Neuronal stem cell (in vitro differentiated cells): ENCODE measurements around the gene NMU. TPM values are rescaled to one million over a fixed set of nuclear protein-coding genes. Genes with fewer than 3 reads are reported as not detected.
"Not testable (repeated sequence)": the region's sequence is repeated elsewhere in the genome, so short reads cannot be mapped to it uniquely, and the experiment has no call there.

ENCODE experiments used
- DNase-seq: peaks from one replicate; pipeline ENCODE4 v3.0.0-alpha.2; 2013; ENCODE audit warnings: low spot score
- H2AFZ ChIP-seq: one replicate; pipeline ENCODE4 v1.6.1; 2013; ENCODE audit warnings: mild to moderate bottlenecking, low read length, inconsistent platforms
- H2AK5ac ChIP-seq: 2 replicates; pipeline ENCODE4 v1.6.1; 2013; ENCODE audit warnings: low read depth, mild to moderate bottlenecking, inconsistent platforms, low read length, moderate library complexity, mixed read lengths
- H2BK120ac ChIP-seq: 2 replicates; pipeline ENCODE4 v1.6.1; 2013; ENCODE audit warnings: low read depth, mild to moderate bottlenecking, inconsistent platforms, low read length, moderate library complexity, mixed read lengths
- H2BK12ac ChIP-seq: one replicate; pipeline ENCODE4 v1.6.1; 2013; ENCODE audit warnings: low read length, inconsistent platforms
- H2BK15ac ChIP-seq: 2 replicates; pipeline ENCODE4 v1.6.1; 2013; ENCODE audit warnings: mild to moderate bottlenecking, low read length, inconsistent platforms, mixed read lengths
- H2BK5ac ChIP-seq: one replicate; pipeline ENCODE4 v1.6.1; 2013; ENCODE audit warnings: inconsistent platforms, mild to moderate bottlenecking, low read length, moderate library complexity
- H3K14ac ChIP-seq: one replicate; pipeline ENCODE4 v1.6.1; 2013; ENCODE audit warnings: low read length, inconsistent platforms
- H3K18ac ChIP-seq: 2 replicates; pipeline ENCODE4 v1.6.1; 2013; ENCODE audit warnings: low read length, inconsistent platforms
- H3K23ac ChIP-seq: 2 replicates; pipeline ENCODE4 v1.6.1; 2013; ENCODE audit warnings: low read depth, mild to moderate bottlenecking, mixed read lengths, low read length, inconsistent platforms; ENCODE audit not compliant: poor library complexity
- H3K27ac ChIP-seq: replicated peaks from 3 replicates; pipeline ENCODE4 v1.5.1; 2013; ENCODE audit warnings: low read length, inconsistent platforms
- H3K27me3 ChIP-seq, 3 experiments: 2 replicates each; pipeline ENCODE4 v1.6.1; 2013; ENCODE audit warnings: low read length in 3 of 3, mild to moderate bottlenecking in 2 of 3, inconsistent platforms in 1 of 3, low read depth in 1 of 3, mixed read lengths in 1 of 3, moderate library complexity in 1 of 3; ENCODE audit not compliant: control insufficient read depth in 3 of 3, insufficient read depth in 3 of 3
- H3K36me3 ChIP-seq, 2 donors: replicated peaks in 1 of 2; 2 replicates each; pipeline ENCODE4 v1.6.1; 2013; ENCODE audit warnings: low read length in 2 of 2; ENCODE audit not compliant: control insufficient read depth in 2 of 2, insufficient read depth in 2 of 2
- H3K4ac ChIP-seq: 2 replicates; pipeline ENCODE4 v1.6.1; 2013; ENCODE audit warnings: inconsistent platforms, mild to moderate bottlenecking, low read length, moderate library complexity
- H3K4me1 ChIP-seq, 2 donors: 1 replicate in 1 of 2; 2 replicates in 1 of 2; pipeline ENCODE4 v1.6.1; 2013; ENCODE audit warnings: low read length in 2 of 2, low read depth in 1 of 2; ENCODE audit not compliant: control insufficient read depth in 2 of 2, insufficient read depth in 1 of 2
- H3K4me2 ChIP-seq: one replicate; pipeline ENCODE4 v1.6.1; 2013; ENCODE audit warnings: mild to moderate bottlenecking, low read length, inconsistent platforms; ENCODE audit not compliant: insufficient read depth, poor library complexity, severe bottlenecking
- H3K4me3 ChIP-seq, 2 donors: 2 replicates each; pipeline ENCODE4 v1.5.1; 2013; ENCODE audit warnings: low read length in 2 of 2, mild to moderate bottlenecking in 2 of 2, inconsistent platforms in 1 of 2, moderate library complexity in 1 of 2
- H3K79me1 ChIP-seq: one replicate; pipeline ENCODE4 v1.6.1; 2013; ENCODE audit warnings: low read depth, mild to moderate bottlenecking, inconsistent platforms, low read length, moderate library complexity
- H3K9ac ChIP-seq: one replicate; pipeline ENCODE4 v1.6.1; 2013; ENCODE audit warnings: mild to moderate bottlenecking, low read depth, low read length, inconsistent platforms; ENCODE audit not compliant: poor library complexity
- H3K9me3 ChIP-seq, 2 donors: replicated peaks in 1 of 2; 2 replicates each; pipeline versions ENCODE3 to v1.6.1; 2013; ENCODE audit warnings: low read length in 2 of 2, mild to moderate bottlenecking in 2 of 2, inconsistent platforms in 1 of 2, low read depth in 1 of 2, mixed read lengths in 1 of 2, moderate library complexity in 1 of 2; ENCODE audit not compliant: control insufficient read depth in 2 of 2, insufficient read depth in 1 of 2
- H4K8ac ChIP-seq: one replicate; pipeline ENCODE4 v1.6.1; 2013; ENCODE audit warnings: low read depth, mild to moderate bottlenecking, inconsistent platforms, low read length, moderate library complexity
- H4K91ac ChIP-seq: one replicate; pipeline ENCODE4 v1.6.1; 2013; ENCODE audit warnings: low read length, low read depth, mild to moderate bottlenecking, inconsistent platforms; ENCODE audit not compliant: poor library complexity
- WGBS, 2 donors: extraction: QIAGEN DNeasy Blood & Tissue Kit; methylation state at CpG; one replicate each; pipeline ENCODE4 v1.1.7; 2013; ENCODE audit warnings: missing lambda C conversion rate in 2 of 2, mixed read lengths in 1 of 2; ENCODE audit not compliant: insufficient read length in 2 of 2, insufficient replicate concordance in 1 of 2; ENCODE audit errors: extremely low coverage in 2 of 2; 5-methylcytosine and 5-hydroxymethylcytosine counted together
- polyA plus RNA-seq, 2 experiments: library from polyadenylated mRNA; stranded (reverse); fragments of 200-250 nt; gene quantifications; one replicate each; pipeline ENCODE4 v1.2.3, GENCODE V29; 2013

NMU gene
- 10.8 TPM for polyA plus RNA-seq (2013, experiment 1 of 2)
- polyA plus RNA-seq (2013, experiment 2 of 2) = 10.7 TPM

GRCh38 chr4:55635741-55636655, at the start of gene NMU:
TSS of gene NMU (minus strand) at chr4:55636298. CDS start at chr4:55636192, 106 bp downstream.
- Histone ChIP-seq H2BK120ac (peak within 1 kb of the TSS; percentile 6), H3K79me1 (no peaks in the 10 kb centered on the region), H3K4me2 (peak within 1 kb of the TSS; percentile 98), H3K9me3 (peaks cover 0 to 9% of the 10 kb centered on the region in 2 donors), H3K27ac (no peak within 1 kb of the TSS), H2BK5ac (peak within 1 kb of the TSS; percentile 10), H3K27me3 (peaks cover 0 to 13% (median 0%) of the 10 kb centered on the region in 3 experiments), H2BK12ac (no peak within 1 kb of the TSS), H3K4ac (no peak within 1 kb of the TSS), H3K36me3 (peaks cover 0 to 25% of the 10 kb centered on the region in 2 donors), H3K18ac (peak within 1 kb of the TSS; percentile 92), H3K23ac (peak within 1 kb of the TSS; percentile 49), H4K8ac (no peak within 1 kb of the TSS), H3K9ac (peak within 1 kb of the TSS; percentile 79), H2AFZ (peak within 1 kb of the TSS; percentile 81), H3K14ac (no peak within 1 kb of the TSS), H3K4me1 (peaks cover 9 to 10% of the 10 kb centered on the region in 2 donors), H2AK5ac (no peak within 1 kb of the TSS), H2BK15ac (peak within 1 kb of the TSS; percentile 26), H3K4me3 (peak within 1 kb of the TSS; percentile 68 to 83), H4K91ac (no peak within 1 kb of the TSS)
- peak; percentile 41 for DNase-seq
- WGBS, 2 donors = no CpG with 5 or more reads among the region's 80 CpGs

- Histone ChIP-seq H4K91ac (no peak overlapping the region), H2BK12ac (no peak overlapping the region)
These were observed 48.2 kb upstream of the NMU start for GRCh38 chr4:55684276-55684675.

GRCh38 chr4:55682797-55683196, 46.7 kb upstream of the NMU start:
- H3K14ac ChIP-seq, H3K9ac ChIP-seq, H3K9me3 ChIP-seq, H2BK5ac ChIP-seq, H2BK120ac ChIP-seq, H4K91ac ChIP-seq, H3K79me1 ChIP-seq, H2BK12ac ChIP-seq, H3K27me3 ChIP-seq, H3K4me1 ChIP-seq, H3K18ac ChIP-seq, H3K36me3 ChIP-seq, DNase-seq, H3K4me2 ChIP-seq, H3K4ac ChIP-seq, H2AFZ ChIP-seq, H2BK15ac ChIP-seq, H3K4me3 ChIP-seq, H2AK5ac ChIP-seq, H3K23ac ChIP-seq, H3K27ac ChIP-seq, H4K8ac ChIP-seq: not testable (repeated sequence)
- no CpG with 5 or more reads among the region's 3 CpGs for WGBS, 2 donors

More at GRCh38 chr4:55684276-55684675, 48.2 kb upstream of the NMU start:
- Histone ChIP-seq H3K4me3 (no peak overlapping the region), H3K27me3 (no peaks in the 10 kb centered on the region), H2BK120ac (no peak overlapping the region), H3K14ac (no peak overlapping the region), H4K8ac (no peak overlapping the region), H2AK5ac (no peak overlapping the region), H3K23ac (no peak overlapping the region), H3K79me1 (no peaks in the 10 kb centered on the region), H3K9ac (no peak overlapping the region), H3K18ac (no peak overlapping the region), H2AFZ (no peak overlapping the region), H3K36me3 (no peaks in the 10 kb centered on the region), H3K4me1 (no peaks in the 10 kb centered on the region), H2BK5ac (no peak overlapping the region), H2BK15ac (no peak overlapping the region), H3K4ac (no peak overlapping the region), H3K27ac (no peak overlapping the region), H3K4me2 (no peak overlapping the region), H3K9me3 (no peaks in the 10 kb centered on the region)
- WGBS, 2 donors = no CpG with 5 or more reads among the region's 3 CpGs
- DNase-seq = no peak

DNA sequence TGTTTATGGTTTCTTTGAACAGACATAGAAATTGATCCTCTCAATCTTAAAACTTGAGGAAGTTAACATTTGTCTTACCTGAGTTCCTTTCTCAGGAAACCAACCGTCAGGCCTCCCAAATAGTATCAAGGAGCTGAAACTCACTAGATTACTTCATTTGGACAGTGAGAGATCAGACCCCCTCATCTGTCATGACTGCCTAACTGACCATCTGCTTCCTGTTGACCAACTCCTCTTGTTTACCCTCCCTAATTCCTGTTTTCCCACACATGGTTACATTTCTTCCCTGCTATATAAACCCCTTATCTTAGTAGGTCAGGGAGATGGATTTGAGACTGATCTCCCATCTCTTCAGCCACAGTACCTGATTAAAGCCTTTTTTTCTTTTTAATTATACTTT, 46.2 kb upstream of the NMU start:
- Histone ChIP-seq H4K91ac (no peak overlapping the region), H3K4me3 (no peak overlapping the region), H3K9ac (no peak overlapping the region), H3K9me3 (no peaks in the 10 kb centered on the region), H3K4me1 (no peaks in the 10 kb centered on the region), H3K23ac (no peak overlapping the region), H2BK5ac (no peak overlapping the region), H2AFZ (no peak overlapping the region), H3K79me1 (no peaks in the 10 kb centered on the region), H3K4me2 (no peak overlapping the region), H2BK15ac (no peak overlapping the region), H2AK5ac (no peak overlapping the region), H3K14ac (no peak overlapping the region), H3K4ac (no peak overlapping the region), H4K8ac (no peak overlapping the region), H3K27ac (no peak overlapping the region), H3K27me3 (no peaks in the 10 kb centered on the region), H3K36me3 (no peaks in the 10 kb centered on the region), H3K18ac (no peak overlapping the region), H2BK12ac (no peak overlapping the region), H2BK120ac (no peak overlapping the region)
- DNase-seq = no peak
- no CpG with 5 or more reads among the region's 1 CpG for WGBS, 2 donors
